ENCODE results near the gene HNF1B.

HNF1B gene

DNA sequence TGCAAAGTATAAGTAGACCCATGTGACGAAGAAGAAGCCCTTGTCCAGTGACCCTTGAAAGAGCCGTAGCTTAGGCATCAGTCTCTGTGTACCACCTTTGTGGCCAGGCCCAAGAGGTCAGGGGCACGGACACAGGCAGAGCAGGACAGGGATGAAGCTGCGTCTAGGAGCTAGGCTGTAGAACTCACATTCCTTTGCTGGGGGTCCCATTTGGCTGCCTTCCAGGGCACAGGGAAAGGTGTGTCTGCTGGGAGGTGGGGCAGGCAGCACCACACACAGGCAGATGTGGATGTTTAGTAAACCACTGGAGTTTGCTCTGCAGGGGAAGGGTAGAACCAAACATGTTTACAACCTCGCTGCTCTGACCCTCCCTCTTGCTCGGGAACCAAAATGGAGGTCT is 33.7 kb downstream of the HNF1B start:
- DNase-seq (ENCODE audit: low read depth) = no peak
- H3K4me3 ChIP-seq (ENCODE audit: control insufficient read depth, low read depth, low read length) = no peak overlapping the region
- TF ChIP-seq, protein P1, sequence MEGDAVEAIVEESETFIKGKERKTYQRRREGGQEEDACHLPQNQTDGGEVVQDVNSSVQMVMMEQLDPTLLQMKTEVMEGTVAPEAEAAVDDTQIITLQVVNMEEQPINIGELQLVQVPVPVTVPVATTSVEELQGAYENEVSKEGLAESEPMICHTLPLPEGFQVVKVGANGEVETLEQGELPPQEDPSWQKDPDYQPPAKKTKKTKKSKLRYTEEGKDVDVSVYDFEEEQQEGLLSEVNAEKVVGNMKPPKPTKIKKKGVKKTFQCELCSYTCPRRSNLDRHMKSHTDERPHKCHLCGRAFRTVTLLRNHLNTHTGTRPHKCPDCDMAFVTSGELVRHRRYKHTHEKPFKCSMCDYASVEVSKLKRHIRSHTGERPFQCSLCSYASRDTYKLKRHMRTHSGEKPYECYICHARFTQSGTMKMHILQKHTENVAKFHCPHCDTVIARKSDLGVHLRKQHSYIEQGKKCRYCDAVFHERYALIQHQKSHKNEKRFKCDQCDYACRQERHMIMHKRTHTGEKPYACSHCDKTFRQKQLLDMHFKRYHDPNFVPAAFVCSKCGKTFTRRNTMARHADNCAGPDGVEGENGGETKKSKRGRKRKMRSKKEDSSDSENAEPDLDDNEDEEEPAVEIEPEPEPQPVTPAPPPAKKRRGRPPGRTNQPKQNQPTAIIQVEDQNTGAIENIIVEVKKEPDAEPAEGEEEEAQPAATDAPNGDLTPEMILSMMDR (IDR thresholded peaks at IDR 0.05; ENCODE audit: control insufficient read depth, insufficient read depth, low read depth, low read length, missing control alignments) = no peak

DNA sequence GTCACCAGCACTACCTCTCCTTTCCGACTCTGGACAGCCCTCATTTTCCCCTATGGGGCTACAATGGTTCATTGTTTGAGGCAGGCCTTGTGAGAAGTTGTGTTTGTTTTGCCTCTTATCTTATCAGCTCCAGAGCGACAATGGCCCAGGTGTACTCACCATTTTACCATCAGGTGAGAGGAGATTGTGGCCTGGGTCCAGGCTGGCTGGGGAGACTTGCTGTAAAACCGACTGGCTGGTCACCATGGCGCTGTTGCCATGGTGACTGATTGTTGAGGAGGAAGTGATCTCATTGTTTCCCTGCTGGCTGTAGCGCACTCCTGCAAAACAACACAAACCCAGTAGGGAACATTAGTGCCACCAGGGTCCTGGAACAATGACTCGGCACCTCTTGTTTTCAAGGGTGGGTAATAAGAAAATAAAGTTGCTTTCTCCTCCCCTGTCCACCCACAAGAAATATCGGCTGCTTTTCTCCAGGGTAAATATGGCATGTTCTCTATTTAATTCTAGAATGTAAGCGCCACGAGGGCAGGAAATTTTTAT is 34.4 kb downstream of the HNF1B start:
- no peak overlapping the region for H3K4me3 ChIP-seq (ENCODE audit: control insufficient read depth, low read depth, low read length)
- TF ChIP-seq, protein P1 (IDR thresholded peaks at IDR 0.05; ENCODE audit: control insufficient read depth, insufficient read depth, low read depth, low read length, missing control alignments) = no peak
- DNase-seq (ENCODE audit: low read depth) = no peak

DNA sequence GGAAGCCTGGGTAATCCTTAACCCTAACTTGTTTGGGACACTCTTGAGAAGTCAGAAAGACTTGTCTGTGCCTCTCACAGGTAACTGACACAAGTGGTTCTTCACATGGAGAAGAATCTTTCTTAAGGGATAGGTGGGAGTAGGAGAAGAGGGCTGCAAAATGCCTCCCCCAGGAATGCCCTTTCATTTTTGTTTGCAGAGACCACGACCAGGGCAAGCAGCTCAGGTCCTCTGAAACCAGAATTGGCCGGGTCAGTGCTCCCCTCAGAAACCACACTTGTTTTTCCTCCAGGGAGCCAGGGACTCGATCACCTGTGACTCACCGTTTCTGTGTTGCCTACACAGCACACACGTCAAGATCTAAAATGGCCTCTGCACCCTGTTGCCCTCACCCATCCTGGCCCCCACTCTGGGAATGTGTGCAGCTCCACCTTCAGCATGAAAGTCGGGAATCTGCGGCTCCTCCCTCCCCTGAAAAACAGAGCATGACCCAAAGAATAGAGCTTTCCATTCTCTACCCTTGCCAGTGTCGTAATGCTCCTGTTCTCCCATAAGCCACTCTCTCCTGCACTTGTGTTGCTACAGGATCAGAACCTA is 36.1 kb downstream of the HNF1B start:
- DNase-seq (ENCODE audit: low read depth) = no peak
- H3K4me3 ChIP-seq (ENCODE audit: control insufficient read depth, low read depth, low read length) = no peak overlapping the region
- TF ChIP-seq, protein P1 (IDR thresholded peaks at IDR 0.05; ENCODE audit: control insufficient read depth, insufficient read depth, low read depth, low read length, missing control alignments) = no peak

DNA sequence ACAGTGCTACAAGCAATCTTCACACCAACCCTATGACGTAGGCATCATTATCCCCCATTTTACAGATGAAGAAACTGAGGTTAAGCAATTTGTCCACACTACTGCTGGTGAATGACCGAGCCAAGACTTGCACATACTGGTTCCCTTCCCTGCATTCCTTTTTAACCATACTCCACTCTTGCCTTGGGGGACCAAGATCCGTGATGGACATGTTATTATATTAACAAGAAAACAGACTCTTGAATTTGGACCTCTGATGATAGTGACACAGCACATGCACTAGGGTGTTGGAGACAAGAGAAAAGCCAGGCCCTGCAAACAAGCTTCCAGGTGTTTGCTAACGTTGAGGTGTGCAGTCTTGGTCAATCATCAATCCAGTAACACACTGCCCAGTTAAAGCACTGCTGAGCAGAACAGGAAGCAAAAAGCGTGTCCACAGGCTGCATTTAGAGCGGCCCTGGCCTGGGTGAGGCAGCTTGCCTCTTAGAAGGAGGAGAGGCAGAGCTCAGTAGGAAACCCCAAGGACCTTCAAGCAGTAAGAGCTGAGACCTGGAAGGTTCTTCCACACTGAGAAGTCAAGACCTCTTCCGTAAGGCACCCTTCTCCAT is 36.7 kb downstream of the HNF1B start:
- TF ChIP-seq, protein P1 (IDR thresholded peaks at IDR 0.05; ENCODE audit: control insufficient read depth, insufficient read depth, low read depth, low read length, missing control alignments) = no peak
- no peak for DNase-seq (ENCODE audit: low read depth)
- no peak overlapping the region for H3K4me3 ChIP-seq (ENCODE audit: control insufficient read depth, low read depth, low read length)

DNA sequence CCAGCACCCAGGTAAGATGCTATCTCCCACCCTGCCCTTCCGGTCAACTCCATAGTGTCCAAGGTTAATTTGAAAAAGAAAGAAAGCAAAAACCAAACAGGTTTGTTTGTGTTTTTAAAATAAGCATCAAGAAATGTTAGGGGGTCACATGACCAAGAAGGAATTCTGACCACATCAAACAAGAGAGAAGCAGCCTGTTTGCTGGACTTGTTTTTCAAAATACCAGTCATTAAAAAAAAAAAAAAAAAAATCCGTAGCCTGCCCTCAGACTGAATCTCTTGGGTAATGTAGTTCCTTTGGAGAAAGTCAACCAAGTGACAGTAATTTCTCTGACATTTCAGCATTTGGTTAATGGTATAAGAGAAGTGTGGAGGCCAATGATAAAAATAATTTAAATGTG is 38.4 kb downstream of the HNF1B start:
- no peak overlapping the region for H3K4me3 ChIP-seq (ENCODE audit: control insufficient read depth, low read depth, low read length)
- TF ChIP-seq, protein P1 (IDR thresholded peaks at IDR 0.05; ENCODE audit: control insufficient read depth, insufficient read depth, low read depth, low read length, missing control alignments) = no peak
- no peak for DNase-seq (ENCODE audit: low read depth)

DNA sequence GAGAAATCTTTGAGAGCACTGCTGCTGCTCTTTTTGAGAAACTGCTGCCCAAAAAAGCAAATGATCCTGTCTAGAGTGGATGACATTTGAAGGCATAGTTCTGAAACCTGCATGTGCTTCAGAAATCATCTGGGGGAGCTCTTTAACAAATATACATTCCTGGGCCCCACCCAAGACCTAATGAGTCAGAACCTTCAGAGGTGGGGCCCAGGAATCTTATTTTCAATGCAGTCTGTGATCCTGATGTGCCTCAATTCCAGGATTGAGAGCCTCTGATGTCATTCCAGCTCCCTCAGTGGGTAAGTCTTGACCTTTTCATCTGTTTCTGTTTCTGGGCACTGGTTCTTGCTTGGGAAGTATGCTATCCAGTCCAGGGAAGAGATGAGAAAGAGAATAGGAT is 42.3 kb downstream of the HNF1B start:
- DNase-seq (ENCODE audit: low read depth) = peak; percentile 61
- TF ChIP-seq, protein P1 (IDR thresholded peaks at IDR 0.05; ENCODE audit: control insufficient read depth, insufficient read depth, low read depth, low read length, missing control alignments) = no peak
- no peak overlapping the region for H3K4me3 ChIP-seq (ENCODE audit: control insufficient read depth, low read depth, low read length)
